HEK293T (cell line): ENCODE results near the gene CFAP52.

Experiments
- ARNT ChIP-seq: fragments of 450-650 bp; IDR thresholded peaks from 2 replicates; pipeline ENCODE4 v1.6.1; 2017; ENCODE audit warnings: mild to moderate bottlenecking
- BHLHE40 ChIP-seq: fragments of 450-650 bp; IDR thresholded peaks from 2 replicates; pipeline ENCODE4 v1.6.1; 2016; ENCODE audit warnings: mild to moderate bottlenecking, moderate library complexity, borderline replicate concordance
- CTBP1 ChIP-seq: fragments of 450-650 bp; IDR thresholded peaks from 2 replicates; pipeline ENCODE4 v1.6.1; 2016; ENCODE audit warnings: borderline replicate concordance
- ELF4 ChIP-seq: fragments of 450-650 bp; IDR thresholded peaks from 2 replicates; pipeline ENCODE4 v1.6.1; 2017; ENCODE audit warnings: antibody characterized with exemption
- FOXA1 ChIP-seq: fragments of 450-650 bp; IDR thresholded peaks from 2 replicates; pipeline ENCODE4 v1.6.1; 2016; ENCODE audit warnings: mild to moderate bottlenecking
- FOXK2 ChIP-seq: fragments of 450-650 bp; IDR thresholded peaks from 2 replicates; pipeline ENCODE4 v1.6.1; 2016; ENCODE audit warnings: mild to moderate bottlenecking
- FOXM1 ChIP-seq: fragments of 450-650 bp; IDR thresholded peaks from 2 replicates; pipeline ENCODE4 v1.6.1; 2017; ENCODE audit warnings: mild to moderate bottlenecking, borderline replicate concordance
- HDGF ChIP-seq: fragments of 450-650 bp; IDR thresholded peaks from 2 replicates; pipeline ENCODE4 v1.6.1; 2017; ENCODE audit warnings: antibody characterized with exemption, borderline replicate concordance
- NFRKB ChIP-seq: fragments of 450-650 bp; IDR thresholded peaks from 2 replicates; pipeline ENCODE4 v1.6.1; 2016; ENCODE audit warnings: mild to moderate bottlenecking, moderate library complexity
- PKNOX1 ChIP-seq: fragments of 450-650 bp; IDR thresholded peaks from 2 replicates; pipeline ENCODE4 v1.6.1; 2016
- SP1 ChIP-seq: fragments of 450-650 bp; IDR thresholded peaks from 2 replicates; pipeline ENCODE4 v1.6.1; 2017
- SUZ12 ChIP-seq: fragments of 450-650 bp; IDR thresholded peaks from 2 replicates; pipeline ENCODE4 v1.6.1; 2016; ENCODE audit warnings: mild to moderate bottlenecking
- TARDBP ChIP-seq: fragments of 450-650 bp; IDR thresholded peaks from 2 replicates; pipeline ENCODE4 v1.6.1; 2016
- ZNF384 ChIP-seq: fragments of 450-650 bp; IDR thresholded peaks from 2 replicates; pipeline ENCODE4 v1.6.1; 2016

GRCh38 chr17:9536061-9536460 lies 40.4 kb upstream of the CFAP52 start:
- TF ChIP-seq ARNT (no peak), NFRKB (no peak), BHLHE40 (no peak), SUZ12 (no peak), SP1 (no peak), CTBP1 (no peak), FOXK2 (no peak), HDGF (no peak), PKNOX1 (0 out of 2 replicates have a peak, but pooled peaks have one; percentile 24), FOXM1 (no peak), TARDBP (no peak), FOXA1 (no peak), ELF4 (no peak), ZNF384 (no peak)
